Activated CD8-positive, alpha-beta T cell treated with anti-CD3 and anti-CD28 coated beads for 36 hours (primary cell): Measurements from ENCODE around the gene ARF1. TPM values are rescaled to one million over a fixed set of nuclear protein-coding genes. Genes with fewer than 3 reads are reported as not detected.
A peak's percentile ranks its signal among the peaks of the same experiment; 100 is the strongest.

Experiments
- ATAC-seq: fragments of 200-7000 bp; cut with Tn5 transposase; one replicate; pipeline ENCODE4 v1.10.0; 2021; ENCODE audit warnings: mild to moderate bottlenecking, moderate library complexity
- CTCF ChIA-PET: fragments of 350-600 bp; sonication (Branson Sonifier 250); formaldehyde crosslinking; loops from one replicate; lab custom pipeline; 2021; ENCODE audit warnings: antibody characterized with exemption; lab: Charles Lee
- POLR2A ChIA-PET: fragments of 350-600 bp; sonication (Branson Sonifier 250); formaldehyde crosslinking; loops from one replicate; lab custom pipeline; 2021; ENCODE audit warnings: antibody characterized with exemption; lab: Charles Lee
- DNase-seq: peaks from one replicate; pipeline ENCODE4 v3.0.0-alpha.2; 2020
- H3K27ac Mint-ChIP-seq: one replicate; pipeline ENCODE4 v1.8.0; 2021; ENCODE audit warnings: mild to moderate bottlenecking, mixed read lengths
- H3K27me3 Mint-ChIP-seq: one replicate; pipeline ENCODE4 v1.8.0; 2021; ENCODE audit warnings: mixed read lengths
- H3K36me3 Mint-ChIP-seq: one replicate; pipeline ENCODE4 v1.8.0; 2021; ENCODE audit warnings: low read depth, mixed read lengths
- H3K4me1 Mint-ChIP-seq: one replicate; pipeline ENCODE4 v1.8.0; 2021; ENCODE audit warnings: low read depth, mixed read lengths
- H3K4me3 Mint-ChIP-seq: one replicate; pipeline ENCODE4 v1.8.0; 2021; ENCODE audit warnings: mild to moderate bottlenecking, moderate library complexity, mixed read lengths
- H3K9me3 Mint-ChIP-seq: one replicate; pipeline ENCODE4 v1.8.0; 2021; ENCODE audit warnings: mixed read lengths
- intact Hi-C: fragments of 100-400 bp; cut with micrococcal nuclease; formaldehyde crosslinking; loops from one replicate; pipeline ENCODE4 v1.10.0; 2022
- total RNA-seq, 2 experiments: library from RNA; stranded (reverse); gene quantifications; one replicate each; pipeline ENCODE4 v1.2.3, GENCODE V29; 2021
- TF ChIP-seq, protein P1 (sequence below): fragments of 200-600 bp; IDR thresholded peaks from one replicate; pipeline ENCODE4 v1.8.0; 2022; ENCODE audit warnings: antibody characterized with exemption, mild to moderate bottlenecking

Gene ARF1
- total RNA-seq, 2 experiments from 2014 or later = 349 to 350 TPM

GRCh38 chr1:228100822-228101613 is 18.5 kb downstream of the ARF1 start:
- H3K4me3 Mint-ChIP-seq = peak overlapping the region; percentile 91
- no peaks in the 10 kb centered on the region for H3K9me3 Mint-ChIP-seq
- POLR2A ChIA-PET = interaction anchor here (0.6 to 5.8 kb wide), 3 partner anchors 10 to 17 kb away, joined by 3 to 51 read pairs (median 34); partner anchors contain the start of gene ARF1
- ATAC-seq (no peak), DNase-seq (no peak)
- peak overlapping the region; percentile 59 for H3K27ac Mint-ChIP-seq
- TF ChIP-seq, protein P1, sequence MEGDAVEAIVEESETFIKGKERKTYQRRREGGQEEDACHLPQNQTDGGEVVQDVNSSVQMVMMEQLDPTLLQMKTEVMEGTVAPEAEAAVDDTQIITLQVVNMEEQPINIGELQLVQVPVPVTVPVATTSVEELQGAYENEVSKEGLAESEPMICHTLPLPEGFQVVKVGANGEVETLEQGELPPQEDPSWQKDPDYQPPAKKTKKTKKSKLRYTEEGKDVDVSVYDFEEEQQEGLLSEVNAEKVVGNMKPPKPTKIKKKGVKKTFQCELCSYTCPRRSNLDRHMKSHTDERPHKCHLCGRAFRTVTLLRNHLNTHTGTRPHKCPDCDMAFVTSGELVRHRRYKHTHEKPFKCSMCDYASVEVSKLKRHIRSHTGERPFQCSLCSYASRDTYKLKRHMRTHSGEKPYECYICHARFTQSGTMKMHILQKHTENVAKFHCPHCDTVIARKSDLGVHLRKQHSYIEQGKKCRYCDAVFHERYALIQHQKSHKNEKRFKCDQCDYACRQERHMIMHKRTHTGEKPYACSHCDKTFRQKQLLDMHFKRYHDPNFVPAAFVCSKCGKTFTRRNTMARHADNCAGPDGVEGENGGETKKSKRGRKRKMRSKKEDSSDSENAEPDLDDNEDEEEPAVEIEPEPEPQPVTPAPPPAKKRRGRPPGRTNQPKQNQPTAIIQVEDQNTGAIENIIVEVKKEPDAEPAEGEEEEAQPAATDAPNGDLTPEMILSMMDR = no peak
- CTCF ChIA-PET = interaction anchor here (1.8 kb wide), 1 partner anchor 102 kb away, joined by 5 read pairs; no protein-coding TSS in a partner anchor
- no peaks in the 10 kb centered on the region for H3K27me3 Mint-ChIP-seq
- intact Hi-C loops = no loop called here
- H3K36me3 Mint-ChIP-seq = peaks cover 29% of the 10 kb centered on the region
- H3K4me1 Mint-ChIP-seq = peaks cover 13% of the 10 kb centered on the region

DNA sequence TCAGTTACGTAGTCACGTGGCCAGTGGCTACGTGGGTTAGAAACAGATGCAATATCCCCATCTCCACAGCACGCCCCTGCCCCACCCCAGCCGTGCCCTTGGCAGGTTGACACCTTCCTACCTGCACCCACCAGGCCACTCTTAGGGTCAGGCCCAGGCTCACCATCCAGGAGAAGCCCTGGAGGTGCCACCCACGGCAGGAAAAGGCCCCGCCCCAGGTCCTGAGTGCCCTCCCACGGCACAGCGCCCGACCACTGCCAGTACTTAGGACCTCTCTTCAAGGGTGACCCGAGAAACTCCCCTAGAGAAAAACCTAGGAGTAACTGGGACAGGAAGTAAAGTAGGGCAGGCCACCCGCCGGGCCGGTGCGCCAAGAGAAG is 19.1 kb downstream of the ARF1 start:
- Mint-ChIP-seq H3K27ac (peak overlapping the region; percentile 59), H3K4me1 (peaks cover 15% of the 10 kb centered on the region), H3K9me3 (no peaks in the 10 kb centered on the region), H3K4me3 (peak overlapping the region; percentile 91), H3K27me3 (no peaks in the 10 kb centered on the region), H3K36me3 (peaks cover 28% of the 10 kb centered on the region)
- ATAC-seq = no peak
- intact Hi-C loops = no loop called here
- ChIA-PET CTCF (interaction anchor here (0.6 to 1.8 kb wide), 2 partner anchors 11 to 102 kb away, joined by 3 to 5 read pairs; no protein-coding TSS in a partner anchor), POLR2A (interaction anchor here (0.9 to 5.8 kb wide), 3 partner anchors 11 to 18 kb away, joined by 3 to 51 read pairs (median 34); partner anchors contain the start of gene ARF1)
- TF ChIP-seq, protein P1 = no peak
- DNase-seq = no peak

DNA sequence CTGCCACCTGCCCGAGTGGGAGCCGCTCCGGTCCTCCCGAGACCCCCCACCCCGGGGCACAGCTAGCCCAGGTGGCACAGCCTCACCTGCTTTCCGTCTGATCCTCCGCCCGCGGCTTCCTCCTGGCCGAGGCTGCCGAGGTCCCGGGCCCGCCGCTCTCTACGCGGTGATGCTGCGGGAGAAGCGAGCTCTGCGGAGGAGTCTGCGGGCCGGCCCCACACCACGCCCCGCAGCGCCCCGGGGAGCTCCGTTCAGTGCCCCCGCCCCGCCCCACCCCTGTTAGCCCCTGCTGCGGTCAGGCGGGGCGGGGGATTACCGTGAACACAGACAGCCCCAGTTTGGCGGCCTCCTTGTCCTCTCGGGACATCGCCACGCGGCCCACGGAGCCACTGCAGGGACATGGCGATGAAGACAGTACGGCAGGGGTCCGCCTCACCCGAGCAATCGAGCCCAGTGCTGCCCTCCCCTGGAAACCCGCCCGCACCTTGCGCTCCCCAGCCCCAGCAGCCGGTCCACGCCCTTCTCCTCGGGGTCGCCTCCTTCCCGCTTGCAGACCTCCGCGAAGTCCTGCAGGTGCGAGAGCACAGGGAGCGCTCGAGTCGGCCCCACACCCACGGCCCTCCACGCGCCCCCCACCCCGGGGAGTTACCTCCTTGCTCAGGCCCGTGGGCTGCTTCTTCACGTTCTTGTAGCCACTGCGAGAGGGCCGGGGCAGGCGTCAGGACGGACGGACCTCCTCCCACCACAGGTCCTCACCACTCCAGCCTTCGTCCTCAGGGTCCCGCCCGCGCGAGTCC is 19.7 kb downstream of the ARF1 start:
- TF ChIP-seq, protein P1 = peak; percentile 5
- CTCF ChIA-PET = interaction anchor here (0.6 kb wide), 1 partner anchor 11 kb away, joined by 3 read pairs; no protein-coding TSS in a partner anchor
- Mint-ChIP-seq H3K36me3 (peaks cover 31% of the 10 kb centered on the region), H3K27ac (peak overlapping the region; percentile 70), H3K4me3 (peak overlapping the region; percentile 91), H3K4me1 (peaks cover 15% of the 10 kb centered on the region), H3K27me3 (no peaks in the 10 kb centered on the region), H3K9me3 (no peaks in the 10 kb centered on the region)
- ATAC-seq (peak; percentile 45), DNase-seq (peak; percentile 69)
- POLR2A ChIA-PET = interaction anchor here (0.9 to 5.8 kb wide), 3 partner anchors 11 to 19 kb away, joined by 3 to 51 read pairs (median 34); partner anchors contain the start of gene ARF1
- intact Hi-C loops = no loop called here

DNA sequence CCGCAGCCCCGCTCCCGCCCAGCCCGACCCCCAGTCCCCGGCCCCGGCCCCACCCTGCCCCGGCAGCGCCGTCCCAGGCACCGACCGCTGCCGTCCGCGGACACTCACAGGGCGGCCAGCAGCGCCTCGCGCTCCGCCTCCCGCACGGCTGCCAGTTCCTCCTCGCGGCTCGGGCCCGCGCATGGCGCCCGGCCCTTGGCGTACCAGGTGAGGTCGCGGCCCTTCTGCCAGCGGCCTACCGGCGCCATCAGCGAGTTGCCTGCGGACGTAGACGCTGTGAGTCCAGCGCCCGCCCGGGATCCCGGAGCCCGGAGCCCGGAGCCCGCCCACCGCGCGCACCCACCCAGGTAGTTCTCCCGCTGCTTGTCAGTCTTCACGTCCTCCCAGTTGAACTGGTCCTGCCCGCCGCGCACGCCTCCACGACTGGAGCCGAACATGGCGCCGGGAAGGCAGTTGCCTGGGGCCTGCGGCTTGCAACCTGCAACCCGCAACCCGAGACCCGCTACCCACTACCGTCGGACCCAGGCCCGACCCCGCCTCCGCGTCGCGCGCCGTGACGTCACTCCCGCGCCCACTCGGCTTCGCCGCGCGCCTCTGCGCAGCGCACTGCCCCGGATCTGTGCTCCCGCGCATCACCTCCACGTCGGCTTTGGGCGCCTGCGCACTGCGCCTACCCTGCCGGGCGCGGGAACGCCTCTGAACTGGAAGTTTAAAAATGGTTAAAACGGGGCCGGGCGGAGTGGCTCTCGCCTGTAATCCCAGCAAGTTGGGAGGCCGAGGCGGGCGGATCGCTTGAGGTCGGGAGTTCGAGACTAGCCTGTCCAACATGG is 20.5 kb downstream of the ARF1 start, which contains the start of gene C1orf35:
Gene C1orf35, minus strand, starts transcription at position 535 of the 830 bp plus-strand sequence. Its CDS starts 98 bp downstream, at position 437.
- POLR2A ChIA-PET = interaction anchor here (0.6 to 5.8 kb wide), 5 partner anchors 17 to 334 kb away, joined by 3 to 34 read pairs (median 3); partner anchors contain the start of gene ARF1

More for the DNA sequence above, 20.5 kb downstream of the ARF1 start, which contains the start of gene C1orf35:
- TF ChIP-seq, protein P1 = no peak
- ATAC-seq (peak; percentile 89), DNase-seq (peak; percentile 95)
- Mint-ChIP-seq H3K36me3 (peaks cover 26% of the 10 kb centered on the region), H3K27me3 (no peaks in the 10 kb centered on the region), H3K4me1 (peaks cover 22% of the 10 kb centered on the region), H3K9me3 (no peaks in the 10 kb centered on the region), H3K4me3 (peak within 1 kb of the TSS; percentile 91), H3K27ac (peak within 1 kb of the TSS; percentile 91)
- CTCF ChIA-PET = interaction anchor here (1.2 kb wide), 1 partner anchor 28 kb away, joined by 3 read pairs; no protein-coding TSS in a partner anchor
- intact Hi-C loops = no loop called here
